H9 (cell line): ENCODE data around the gene S100G. TPM values are rescaled to one million over a fixed set of nuclear protein-coding genes. Genes with fewer than 3 reads are reported as not detected.

ENCODE experiments used
- DNase-seq: peaks from one replicate; pipeline ENCODE4 v3.0.0-alpha.2; 2017
- H2AFZ ChIP-seq: one replicate; pipeline ENCODE4 v1.6.1; 2013; ENCODE audit warnings: mild to moderate bottlenecking, low read length, control low read depth, moderate library complexity
- H2AK5ac ChIP-seq: 2 replicates; pipeline ENCODE4 v1.6.1; 2013; ENCODE audit warnings: low read length, control low read depth, mixed read lengths; ENCODE audit not compliant: insufficient read length
- H2BK120ac ChIP-seq: one replicate; pipeline ENCODE4 v1.6.1; 2013; ENCODE audit warnings: low read depth, mild to moderate bottlenecking, low read length, control low read depth, inconsistent platforms; ENCODE audit not compliant: poor library complexity, severe bottlenecking
- H2BK12ac ChIP-seq: 2 replicates; pipeline ENCODE4 v1.6.1; 2013; ENCODE audit warnings: low read length, control low read depth, mixed read lengths, low read depth; ENCODE audit not compliant: insufficient read length
- H2BK15ac ChIP-seq: 2 replicates; pipeline ENCODE4 v1.6.1; 2013; ENCODE audit warnings: low read depth, low read length, control low read depth
- H2BK20ac ChIP-seq: one replicate; pipeline ENCODE4 v1.6.1; 2013; ENCODE audit warnings: low read depth, mild to moderate bottlenecking, low read length, control low read depth, inconsistent platforms; ENCODE audit not compliant: poor library complexity, severe bottlenecking
- H2BK5ac ChIP-seq: 2 replicates; pipeline ENCODE4 v1.6.1; 2013; ENCODE audit warnings: low read length, control low read depth, mixed read lengths; ENCODE audit not compliant: insufficient read length
- H3K14ac ChIP-seq: 2 replicates; pipeline ENCODE4 v1.6.1; 2013; ENCODE audit warnings: low read length, control low read depth; ENCODE audit not compliant: insufficient read depth
- H3K18ac ChIP-seq: 2 replicates; pipeline ENCODE4 v1.6.1; 2013; ENCODE audit warnings: low read depth, mild to moderate bottlenecking, mixed read lengths, low read length, control low read depth; ENCODE audit not compliant: insufficient read length
- H3K23ac ChIP-seq: 2 replicates; pipeline ENCODE4 v1.6.1; 2013; ENCODE audit warnings: low read length, control low read depth, mixed read lengths, low read depth; ENCODE audit not compliant: insufficient read length
- H3K23me2 ChIP-seq: 2 replicates; pipeline ENCODE4 v1.6.1; 2013; ENCODE audit warnings: low read depth, mild to moderate bottlenecking, mixed read lengths, low read length, control low read depth; ENCODE audit not compliant: insufficient read length, poor library complexity, severe bottlenecking
- H3K27ac ChIP-seq: 2 replicates; pipeline ENCODE4 v1.5.1; 2013; ENCODE audit warnings: low read length, control low read depth, mixed read lengths, low read depth; ENCODE audit not compliant: insufficient read length
- H3K27me3 ChIP-seq: 2 replicates; pipeline ENCODE4 v1.6.1; 2013; ENCODE audit warnings: low read length, control low read depth, inconsistent platforms; ENCODE audit not compliant: insufficient read depth
- H3K4ac ChIP-seq: 2 replicates; pipeline ENCODE4 v1.6.1; 2013; ENCODE audit warnings: low read depth, mild to moderate bottlenecking, control low read depth, inconsistent platforms, low read length, moderate library complexity
- H3K4me1 ChIP-seq: 2 replicates; pipeline ENCODE4 v1.6.1; 2013; ENCODE audit warnings: low read length, control low read depth, inconsistent platforms; ENCODE audit not compliant: insufficient read depth
- H3K4me2 ChIP-seq: 2 replicates; pipeline ENCODE4 v1.6.1; 2013; ENCODE audit warnings: low read length, control low read depth, mixed read lengths; ENCODE audit not compliant: insufficient read length, insufficient read depth
- H3K56ac ChIP-seq: 2 replicates; pipeline ENCODE4 v1.6.1; 2013; ENCODE audit warnings: low read depth, mild to moderate bottlenecking, mixed read lengths, low read length, control low read depth; ENCODE audit not compliant: insufficient read length
- H3K79me1 ChIP-seq: 2 replicates; pipeline ENCODE4 v1.6.1; 2013; ENCODE audit warnings: low read depth, mild to moderate bottlenecking, moderate library complexity, low read length, control low read depth, inconsistent platforms; ENCODE audit not compliant: insufficient read depth, poor library complexity, severe bottlenecking
- H3K79me2 ChIP-seq: 2 replicates; pipeline ENCODE4 v1.6.1; 2013; ENCODE audit warnings: low read length, control low read depth, inconsistent platforms; ENCODE audit not compliant: insufficient read depth
- H3K9ac ChIP-seq: 2 replicates; pipeline ENCODE4 v1.6.1; 2013; ENCODE audit warnings: low read length, control low read depth, mixed read lengths; ENCODE audit not compliant: insufficient read length; ENCODE audit errors: extremely low read depth
- H3K9me3 ChIP-seq: one replicate; pipeline ENCODE4 v1.6.1; 2013; ENCODE audit warnings: low read depth, low read length, inconsistent platforms; ENCODE audit not compliant: control insufficient read depth
- H3T11ph ChIP-seq: one replicate; pipeline ENCODE4 v1.6.1; 2013; ENCODE audit warnings: mild to moderate bottlenecking, low read length, control low read depth, inconsistent platforms
- H4K20me1 ChIP-seq: one replicate; pipeline ENCODE4 v1.6.1; 2013; ENCODE audit not compliant: control insufficient read depth, insufficient read length, insufficient read depth
- H4K5ac ChIP-seq: 2 replicates; pipeline ENCODE4 v1.6.1; 2013; ENCODE audit warnings: low read depth, mild to moderate bottlenecking, mixed read lengths, low read length, control low read depth; ENCODE audit not compliant: insufficient read length
- H4K8ac ChIP-seq: replicated peaks from 2 replicates; pipeline ENCODE4 v1.6.1; 2013; ENCODE audit warnings: low read length, control low read depth, mixed read lengths, low read depth; ENCODE audit not compliant: insufficient read length
- H4K91ac ChIP-seq: 2 replicates; pipeline ENCODE4 v1.6.1; 2013; ENCODE audit warnings: low read depth, mild to moderate bottlenecking, moderate library complexity, mixed read lengths, low read length, control low read depth; ENCODE audit not compliant: insufficient read length
- H3K27ac Mint-ChIP-seq, 3 experiments: 2 replicates in 2 of 3; 3 replicates in 1 of 3; pipeline ENCODE4 v1.8.0; 2020 to 2021; ENCODE audit warnings: mixed read lengths in 3 of 3, mild to moderate bottlenecking in 1 of 3, moderate library complexity in 1 of 3
- H3K27me3 Mint-ChIP-seq: 2 replicates; pipeline ENCODE4 v1.8.0; 2021; ENCODE audit warnings: low read depth, mild to moderate bottlenecking, moderate library complexity, mixed read lengths
- H3K36me3 Mint-ChIP-seq, 3 experiments: 2 replicates in 2 of 3; 3 replicates in 1 of 3; pipeline ENCODE4 v1.8.0; 2020 to 2021; ENCODE audit warnings: low read depth in 3 of 3, mixed read lengths in 3 of 3; ENCODE audit not compliant: insufficient read depth in 1 of 3
- H3K4me1 Mint-ChIP-seq, 2 experiments: 2 replicates each; pipeline ENCODE4 v1.8.0; 2020; ENCODE audit warnings: mixed read lengths in 2 of 2
- H3K4me3 Mint-ChIP-seq, 2 experiments: 2 replicates in 1 of 2; 3 replicates in 1 of 2; pipeline ENCODE4 v1.8.0; 2020 to 2021; ENCODE audit warnings: mild to moderate bottlenecking in 2 of 2, mixed read lengths in 2 of 2, moderate library complexity in 1 of 2
- H3K9me3 Mint-ChIP-seq, 2 experiments: 2 replicates in 1 of 2; 3 replicates in 1 of 2; pipeline ENCODE4 v1.8.0; 2020; ENCODE audit warnings: mild to moderate bottlenecking in 2 of 2, mixed read lengths in 2 of 2, moderate library complexity in 1 of 2
- CTCF ChIP-seq: fragments of 200-600 bp; sonication (generic); conservative IDR thresholded peaks from 3 replicates; pipeline ENCODE4 v1.8.0; 2021; ENCODE audit warnings: antibody characterized with exemption, mild to moderate bottlenecking
- WGBS: extraction: QIAGEN DNeasy Blood & Tissue Kit; methylation state at CpG from one replicate; pipeline ENCODE4 v1.1.7; 2013; ENCODE audit warnings: missing lambda C conversion rate, low lambda C conversion rate, mixed read lengths; ENCODE audit not compliant: insufficient read length; ENCODE audit errors: extremely low coverage; 5-methylcytosine and 5-hydroxymethylcytosine counted together
- microRNA-seq: library from miRNA; unstranded; fragments of <30 nt; microRNA quantifications from one replicate; pipeline ENCODE4, GENCODE V29; 2020; ENCODE audit warnings: borderline microRNAs expressed
- total RNA-seq: library from RNA; stranded (reverse); gene quantifications from 2 replicates; pipeline ENCODE4 v1.2.1, GENCODE V29; 2021

Gene S100G
- total RNA-seq, 1 experiment from 2014 or later: not detected

- H3K9me3 Mint-ChIP-seq: no peaks in the 10 kb centered on the region
- peak overlapping the region in 1 of 3 experiments; percentile 58; a peak in 1 of 7 replicates for H3K27ac Mint-ChIP-seq
- DNase-seq: no peak
- H3K18ac ChIP-seq: no peak overlapping the region
- H3K4ac ChIP-seq: no peak overlapping the region
- H3K27me3 Mint-ChIP-seq: no peaks in the 10 kb centered on the region
- H3K79me1 ChIP-seq: no peaks in the 10 kb centered on the region
- no peak overlapping the region for H3K56ac ChIP-seq
- no peak for TF ChIP-seq CTCF
- no peaks in the 10 kb centered on the region for H3K79me2 ChIP-seq
- H4K8ac ChIP-seq: no peak overlapping the region
- no peak overlapping the region for H3K9ac ChIP-seq
- H3K36me3 Mint-ChIP-seq: peaks cover 43 to 78% (median 78%) of the 10 kb centered on the region in 3 experiments; a peak in 6 of 7 replicates
- no peak overlapping the region for H2BK20ac ChIP-seq
- no peaks in the 10 kb centered on the region for H3K27me3 ChIP-seq
- H4K20me1 ChIP-seq: no peaks in the 10 kb centered on the region
- H2AFZ ChIP-seq: no peak overlapping the region
- H3K27ac ChIP-seq: no peak overlapping the region
- no peak overlapping the region for H2AK5ac ChIP-seq
- no peak overlapping the region for H2BK12ac ChIP-seq
- no peak overlapping the region for H2BK5ac ChIP-seq
- H3K9me3 ChIP-seq: no peaks in the 10 kb centered on the region
- no peak overlapping the region for H4K91ac ChIP-seq
- no peak overlapping the region for H3K4me3 Mint-ChIP-seq
- H3K4me1 Mint-ChIP-seq: no peaks in the 10 kb centered on the region
- no peak overlapping the region for H2BK15ac ChIP-seq
- H3T11ph ChIP-seq: no peak overlapping the region
- H3K14ac ChIP-seq: no peak overlapping the region
- H4K5ac ChIP-seq: no peak overlapping the region
- no peaks in the 10 kb centered on the region for H3K23me2 ChIP-seq
- no CpG with 5 or more reads among the region's 15 CpGs for WGBS
- no peak overlapping the region for H3K23ac ChIP-seq
- no peak overlapping the region for H2BK120ac ChIP-seq
- no peak overlapping the region for H3K4me2 ChIP-seq
- H3K4me1 ChIP-seq: no peaks in the 10 kb centered on the region
Measured at GRCh38 chrX:16702700-16703599, 53.0 kb downstream of the S100G start.

Small RNA genes within 50 kb of the gene (microRNA-seq; reads per million reads assigned to microRNA genes)
- not detected for gene MIR548AM

Other genes with a start within 250 kb of the S100G start
- 67.7 and 69.7 TPM in 2 replicates for gene CTPS2, start 62.5 kb downstream of the S100G start, total RNA-seq
- 42.0 and 42.7 TPM in 2 replicates for gene SYAP1, start 69.5 kb downstream of the S100G start, total RNA-seq
- 87.8 and 90.7 TPM in 2 replicates for gene TXLNG, start 136.3 kb downstream of the S100G start, total RNA-seq
- 239 and 249 TPM in 2 replicates for gene RBBP7, start 220.2 kb downstream of the S100G start, total RNA-seq